ENCODE data around the gene TPK1. TPM values are rescaled to one million over a fixed set of nuclear protein-coding genes. Genes with fewer than 3 reads are reported as not detected.
A peak's percentile ranks its signal among the peaks of the same experiment; 100 is the strongest.
"Not testable (repeated sequence)": the region's sequence is repeated elsewhere in the genome, so short reads cannot be mapped to it uniquely, and the experiment has no call there.

The TPK1 gene
- polyA plus RNA-seq, 6 donors from 2014 or later = 29.0 to 43.8 (median 38.3) TPM

GRCh38 chr7:144784943-144785342 is 50.9 kb downstream of the TPK1 start:
- ATAC-seq (ENCODE audit: low read depth in 2 of 2) = no peak
- H3K4me1 Mint-ChIP-seq = peaks cover 6 to 15% (median 11%) of the 10 kb centered on the region in 3 donors
- H3K27ac Mint-ChIP-seq = peak overlapping the region in 1 of 6 donors; percentile 28
- no peak for DNase-seq
- H3K9me3 Mint-ChIP-seq = no peaks in the 10 kb centered on the region
- H3K4me3 Mint-ChIP-seq = peak overlapping the region in 1 of 8 donors; percentile 43
- H3K27me3 Mint-ChIP-seq = no peaks in the 10 kb centered on the region
- H3K36me3 Mint-ChIP-seq = no peaks in the 10 kb centered on the region

DNA sequence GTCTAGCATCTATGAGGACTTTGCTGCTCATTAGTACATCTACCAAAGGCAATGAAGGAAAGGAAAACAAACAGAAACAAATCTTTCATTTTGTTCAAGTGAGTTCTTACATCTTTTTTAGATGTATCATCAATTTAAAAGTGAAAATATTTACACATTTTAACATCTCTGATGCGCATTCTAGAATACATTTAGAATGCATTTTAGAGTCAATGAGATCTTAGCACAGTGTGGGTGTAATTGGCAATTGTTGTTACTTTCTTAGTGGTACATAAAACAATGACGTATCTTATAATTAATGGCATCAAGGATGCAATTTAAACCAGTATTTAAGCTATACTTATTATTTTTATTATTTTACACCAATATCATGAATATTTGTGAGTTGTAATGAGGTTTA is 51.4 kb downstream of the TPK1 start:
- H3K27ac Mint-ChIP-seq = no peak overlapping the region
- no peak overlapping the region for H3K4me3 Mint-ChIP-seq
- H3K9me3 Mint-ChIP-seq = no peaks in the 10 kb centered on the region
- ATAC-seq (ENCODE audit: low read depth in 2 of 2) = no peak
- H3K27me3 Mint-ChIP-seq = no peaks in the 10 kb centered on the region
- no peak for DNase-seq
- no peaks in the 10 kb centered on the region for H3K36me3 Mint-ChIP-seq
- peaks cover 6 to 15% (median 11%) of the 10 kb centered on the region in 3 donors for H3K4me1 Mint-ChIP-seq

GRCh38 chr7:144782883-144783282 is 53.0 kb downstream of the TPK1 start:
- ATAC-seq (ENCODE audit: low read depth in 2 of 2) = no peak
- peak overlapping the region in 2 of 6 donors; percentile 21 to 69 for H3K27ac Mint-ChIP-seq
- H3K4me3 Mint-ChIP-seq = no peak overlapping the region
- peaks cover 7 to 18% (median 11%) of the 10 kb centered on the region in 3 donors for H3K4me1 Mint-ChIP-seq
- H3K27me3 Mint-ChIP-seq = no peaks in the 10 kb centered on the region
- peaks cover 0 to 3% of the 10 kb centered on the region in 2 donors for H3K36me3 Mint-ChIP-seq
- DNase-seq = no peak
- H3K9me3 Mint-ChIP-seq = peaks cover 0 to 2% (median under 1%) of the 10 kb centered on the region in 7 donors

DNA sequence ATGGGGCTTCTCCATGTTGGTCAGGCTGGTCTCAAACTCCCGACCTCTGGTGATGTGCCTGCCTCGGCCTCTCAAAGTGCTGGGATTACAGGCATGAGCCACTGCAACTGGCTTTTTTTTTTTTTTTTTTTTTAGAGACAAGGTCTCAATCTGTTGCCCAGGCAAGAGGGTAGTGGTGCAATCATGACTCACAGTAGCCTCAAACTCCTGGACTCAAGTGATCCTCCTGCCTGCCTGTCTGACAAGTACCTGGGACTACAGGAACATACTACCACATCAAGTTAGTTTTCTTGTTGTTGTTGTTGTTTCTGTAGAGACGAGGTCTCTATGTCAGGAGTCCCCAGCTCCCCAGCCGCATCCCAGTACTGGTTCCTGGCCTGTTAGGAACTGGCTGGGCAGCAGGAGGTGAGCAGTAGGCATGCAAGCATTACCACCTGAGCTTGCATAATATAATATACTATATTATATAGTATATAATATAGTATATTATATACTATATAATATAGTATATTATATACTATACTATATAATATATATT is 55.7 kb downstream of the TPK1 start:
- no peaks in the 10 kb centered on the region for H3K27me3 Mint-ChIP-seq
- no peak for DNase-seq
- H3K4me3 Mint-ChIP-seq = no peak overlapping the region
- no peak for ATAC-seq (ENCODE audit: low read depth in 2 of 2)
- H3K4me1 Mint-ChIP-seq = peaks cover 17 to 34% (median 29%) of the 10 kb centered on the region in 3 donors
- peaks cover 0 to 8% of the 10 kb centered on the region in 2 donors for H3K36me3 Mint-ChIP-seq
- H3K27ac Mint-ChIP-seq = no peak overlapping the region
- H3K9me3 Mint-ChIP-seq = peaks cover 0 to 7% (median 3%) of the 10 kb centered on the region in 7 donors

GRCh38 chr7:144777889-144778288 is 58.0 kb downstream of the TPK1 start:
- H3K9me3 Mint-ChIP-seq; H3K27me3 Mint-ChIP-seq; DNase-seq; ATAC-seq (ENCODE audit: low read depth in 2 of 2); H3K4me3 Mint-ChIP-seq; H3K36me3 Mint-ChIP-seq: not testable (repeated sequence)
- H3K4me1 Mint-ChIP-seq = peaks cover 17 to 38% (median 36%) of the 10 kb centered on the region in 3 donors
- peak overlapping the region in 1 of 6 donors; percentile 92 for H3K27ac Mint-ChIP-seq

DNA sequence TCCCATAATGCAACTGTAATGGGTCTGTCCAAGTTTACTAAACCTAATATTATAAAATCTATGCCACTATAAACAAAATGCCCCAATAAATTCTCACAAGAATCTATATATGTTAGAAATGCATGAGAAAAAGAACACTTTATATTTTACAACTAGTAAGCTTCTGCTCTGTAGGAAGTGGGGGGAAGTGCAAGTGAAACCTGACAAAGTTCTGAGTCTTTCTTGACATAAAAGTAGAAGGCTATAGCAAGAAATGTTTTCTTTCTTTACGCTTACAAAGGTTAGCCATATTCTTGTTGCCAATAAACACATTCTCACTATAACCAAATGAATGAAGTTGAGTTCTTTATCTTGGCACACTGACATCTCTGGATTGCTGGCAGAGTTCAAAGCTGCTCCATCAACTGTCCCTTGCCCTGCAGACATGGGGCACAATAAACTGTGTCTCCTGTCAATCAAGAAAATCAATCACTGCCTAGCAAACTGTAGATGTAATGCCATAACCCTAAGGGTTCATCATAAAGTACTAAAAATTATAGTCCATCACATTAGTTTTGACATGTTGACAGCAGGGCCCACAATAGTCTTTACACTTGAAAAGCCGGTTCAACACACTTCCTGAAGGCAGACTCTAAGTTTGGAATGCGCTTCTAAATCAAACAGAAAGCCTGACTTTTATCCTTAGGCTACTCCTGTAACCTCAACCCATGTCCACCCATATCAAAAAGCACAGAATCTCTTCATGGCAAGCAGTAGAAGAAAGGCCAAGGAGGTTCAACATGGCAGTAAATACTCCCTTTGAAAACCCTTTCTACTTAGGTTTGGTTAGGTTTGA is 58.6 kb downstream of the TPK1 start:
- peaks cover 17 to 38% (median 32%) of the 10 kb centered on the region in 3 donors for H3K4me1 Mint-ChIP-seq
- ATAC-seq (ENCODE audit: low read depth in 2 of 2) (no peak), DNase-seq (no peak)
- peaks cover 0 to 7% (median 3%) of the 10 kb centered on the region in 7 donors for H3K9me3 Mint-ChIP-seq
- H3K36me3 Mint-ChIP-seq = peaks cover 0 to 8% of the 10 kb centered on the region in 2 donors
- H3K27me3 Mint-ChIP-seq = no peaks in the 10 kb centered on the region
- H3K4me3 Mint-ChIP-seq = peak overlapping the region in 1 of 8 donors; percentile 0
- H3K27ac Mint-ChIP-seq = no peak overlapping the region

DNA sequence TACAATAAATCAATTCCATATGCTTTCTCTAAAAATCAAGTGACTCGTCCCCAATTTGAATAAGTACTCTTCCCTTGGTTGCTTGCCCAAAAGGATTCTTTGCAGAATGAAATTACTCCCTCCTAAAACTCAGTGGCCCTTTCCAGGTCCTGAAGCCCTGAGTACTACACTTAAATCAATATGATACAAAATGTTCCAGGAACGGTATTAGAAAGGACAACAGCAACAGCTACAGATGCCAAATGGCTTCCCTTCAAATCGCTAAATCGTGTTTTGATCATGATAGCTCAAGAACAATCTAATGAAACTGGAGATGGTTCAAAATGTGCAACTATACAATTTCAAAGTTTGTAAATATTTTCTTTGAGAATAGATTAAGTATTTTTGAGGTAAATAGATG is 59.4 kb downstream of the TPK1 start:
- H3K4me1 Mint-ChIP-seq = peaks cover 22 to 44% (median 39%) of the 10 kb centered on the region in 3 donors
- no peak overlapping the region for H3K27ac Mint-ChIP-seq
- peaks cover 0 to 7% (median 3%) of the 10 kb centered on the region in 7 donors for H3K9me3 Mint-ChIP-seq
- ATAC-seq (ENCODE audit: low read depth in 2 of 2) = no peak
- H3K27me3 Mint-ChIP-seq = no peaks in the 10 kb centered on the region
- DNase-seq = no peak
- H3K4me3 Mint-ChIP-seq = no peak overlapping the region
- peaks cover 0 to 8% of the 10 kb centered on the region in 2 donors for H3K36me3 Mint-ChIP-seq

DNA sequence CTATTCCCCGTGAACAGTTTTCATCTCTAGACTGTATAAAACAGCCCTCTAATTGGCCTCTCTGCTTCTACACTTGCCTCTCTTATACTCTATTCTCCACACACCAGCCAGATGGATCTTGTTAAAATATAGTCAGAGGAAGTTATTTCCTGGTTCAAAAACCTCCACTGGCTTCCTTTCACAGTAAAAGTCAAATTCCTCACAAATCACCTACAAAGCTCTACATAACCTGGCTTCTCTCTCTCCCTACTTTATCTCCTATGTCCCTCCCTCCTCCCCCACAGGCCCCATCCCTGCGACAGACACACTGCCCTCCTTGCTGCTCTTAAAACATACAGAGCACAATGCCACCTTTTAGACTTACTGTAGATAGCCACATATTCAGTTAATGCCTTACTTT is 60.1 kb downstream of the TPK1 start:
- no peak for DNase-seq
- Mint-ChIP-seq H3K36me3 (peaks cover 0 to 8% of the 10 kb centered on the region in 2 donors), H3K27ac (peak overlapping the region in 1 of 6 donors; percentile 68), H3K27me3 (no peaks in the 10 kb centered on the region), H3K4me1 (peaks cover 26 to 49% (median 45%) of the 10 kb centered on the region in 3 donors), H3K4me3 (peak overlapping the region in 1 of 8 donors; percentile 3), H3K9me3 (peaks cover 0 to 7% (median 3%) of the 10 kb centered on the region in 7 donors)
- no peak for ATAC-seq (ENCODE audit: low read depth in 2 of 2)

GRCh38 chr7:144771927-144772326 is 63.9 kb downstream of the TPK1 start:
- H3K36me3 Mint-ChIP-seq = peaks cover 0 to 6% of the 10 kb centered on the region in 2 donors
- H3K4me1 Mint-ChIP-seq = peaks cover 23 to 42% (median 39%) of the 10 kb centered on the region in 3 donors
- H3K27me3 Mint-ChIP-seq = no peaks in the 10 kb centered on the region
- no peak for DNase-seq
- H3K27ac Mint-ChIP-seq = no peak overlapping the region
- H3K9me3 Mint-ChIP-seq = peaks cover 0 to 2% (median 0%) of the 10 kb centered on the region in 7 donors
- no peak for ATAC-seq (ENCODE audit: low read depth in 2 of 2)
- H3K4me3 Mint-ChIP-seq = no peak overlapping the region

DNA sequence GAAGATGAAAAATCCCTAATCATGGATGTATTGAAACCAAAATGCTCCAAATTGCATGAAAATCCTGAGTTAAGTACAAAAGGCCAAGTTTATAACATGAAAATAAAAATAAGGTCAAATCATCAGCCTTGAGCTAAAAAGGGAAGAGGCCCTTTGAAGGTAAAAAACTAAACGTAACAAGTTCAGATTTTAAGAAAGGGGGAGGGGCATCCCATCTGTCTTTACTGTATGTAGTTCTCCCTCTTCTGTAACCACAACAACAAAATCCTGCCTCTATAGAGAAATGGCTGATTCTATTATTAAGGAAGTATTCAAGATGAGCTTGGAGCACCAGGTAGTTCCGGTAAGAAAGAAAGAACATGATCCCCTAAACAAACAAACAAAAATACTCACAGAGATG is 64.7 kb downstream of the TPK1 start:
- H3K9me3 Mint-ChIP-seq = peaks cover 0 to 2% (median 0%) of the 10 kb centered on the region in 7 donors
- ATAC-seq (ENCODE audit: low read depth in 2 of 2) = peak; percentile 40 to 56
- no peaks in the 10 kb centered on the region for H3K27me3 Mint-ChIP-seq
- peak overlapping the region in 2 of 8 donors; percentile 2 to 7 for H3K4me3 Mint-ChIP-seq
- peak overlapping the region in 4 of 6 donors; percentile 19 to 76 (median 48) for H3K27ac Mint-ChIP-seq
- H3K4me1 Mint-ChIP-seq = peaks cover 21 to 40% (median 33%) of the 10 kb centered on the region in 3 donors
- DNase-seq = no peak
- H3K36me3 Mint-ChIP-seq = peaks cover 0 to 7% of the 10 kb centered on the region in 2 donors

- H3K4me3 Mint-ChIP-seq = no peak overlapping the region
- H3K4me1 Mint-ChIP-seq = peaks cover 15 to 23% (median 16%) of the 10 kb centered on the region in 3 donors
- no peaks in the 10 kb centered on the region for H3K27me3 Mint-ChIP-seq
- ATAC-seq (ENCODE audit: low read depth in 2 of 2) (no peak), DNase-seq (no peak)
- peak overlapping the region in 2 of 6 donors; percentile 3 to 17 for H3K27ac Mint-ChIP-seq
- no peaks in the 10 kb centered on the region for H3K9me3 Mint-ChIP-seq
- peaks cover 0 to 9% of the 10 kb centered on the region in 2 donors for H3K36me3 Mint-ChIP-seq
Observed at GRCh38 chr7:144769352-144769751, 66.5 kb downstream of the TPK1 start.

DNA sequence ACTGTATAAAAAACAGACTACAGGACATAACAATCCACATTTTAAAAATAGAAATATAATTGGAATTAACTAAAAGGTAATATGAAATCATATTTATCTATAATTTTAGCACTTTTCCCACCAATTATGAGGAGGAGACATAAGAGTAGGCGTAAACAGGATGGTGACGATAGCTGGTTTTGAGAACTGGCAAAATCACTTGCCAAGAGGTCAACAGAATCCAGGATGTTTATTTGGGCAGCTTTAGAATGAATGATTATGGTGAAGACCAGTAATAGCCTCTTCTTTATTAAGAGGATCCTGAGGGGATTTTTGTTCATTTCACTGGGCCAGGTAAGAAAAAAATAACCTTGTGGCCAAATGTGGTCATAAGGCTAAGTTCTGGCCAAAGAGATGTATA is 67.2 kb downstream of the TPK1 start:
- Mint-ChIP-seq H3K4me1 (peaks cover 15 to 23% (median 16%) of the 10 kb centered on the region in 3 donors), H3K4me3 (no peak overlapping the region), H3K27ac (peak overlapping the region in 1 of 6 donors; percentile 3), H3K27me3 (no peaks in the 10 kb centered on the region), H3K36me3 (peaks cover 6 to 16% of the 10 kb centered on the region in 2 donors), H3K9me3 (no peaks in the 10 kb centered on the region)
- ATAC-seq (ENCODE audit: low read depth in 2 of 2) (no peak), DNase-seq (no peak)

- Mint-ChIP-seq H3K27ac (peak overlapping the region in 2 of 6 donors; percentile 22 to 72), H3K36me3 (peaks cover 23 to 34% of the 10 kb centered on the region in 2 donors), H3K27me3 (no peaks in the 10 kb centered on the region), H3K4me1 (peaks cover 3 to 10% (median 6%) of the 10 kb centered on the region in 3 donors), H3K4me3 (no peak overlapping the region), H3K9me3 (no peaks in the 10 kb centered on the region)
- DNase-seq (no peak), ATAC-seq (ENCODE audit: low read depth in 2 of 2) (no peak)
Observed at GRCh38 chr7:144763291-144763690, 72.6 kb downstream of the TPK1 start.
